ENCODE results near the gene THPO.

DNA sequence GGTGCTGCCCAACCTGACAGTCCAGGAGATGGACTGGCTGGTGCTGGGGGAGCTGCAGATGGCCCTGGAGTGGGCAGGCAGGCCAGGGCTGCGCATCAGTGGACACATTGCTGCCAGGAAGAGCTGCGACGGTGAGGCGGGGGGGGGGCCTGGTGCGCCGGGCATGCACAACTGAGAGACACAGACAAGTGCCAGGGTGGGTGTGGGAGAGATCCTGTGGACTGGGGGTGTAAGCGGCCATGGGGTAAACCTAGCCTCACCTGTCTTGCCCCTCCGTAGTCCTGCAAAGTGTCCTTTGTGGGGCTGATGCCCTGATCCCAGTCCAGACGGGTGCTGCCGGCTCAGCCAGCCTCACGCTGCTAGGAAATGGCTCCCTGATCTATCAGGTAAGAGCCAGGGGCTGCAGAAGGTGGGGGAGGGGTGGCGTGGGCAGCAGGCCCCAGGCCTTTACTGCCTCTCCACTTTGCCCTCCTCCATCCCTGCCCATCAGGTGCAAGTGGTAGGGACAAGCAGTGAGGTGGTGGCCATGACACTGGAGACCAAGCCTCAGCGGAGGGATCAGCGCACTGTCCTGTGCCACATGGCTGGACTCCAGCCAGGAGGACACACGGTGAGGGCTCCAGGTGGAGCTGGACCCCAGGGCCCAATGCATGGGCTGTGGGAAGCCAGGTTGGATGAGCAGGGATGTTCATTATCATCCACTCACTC is 5.2 kb upstream of the THPO start:
- TF ChIP-seq, protein P1, sequence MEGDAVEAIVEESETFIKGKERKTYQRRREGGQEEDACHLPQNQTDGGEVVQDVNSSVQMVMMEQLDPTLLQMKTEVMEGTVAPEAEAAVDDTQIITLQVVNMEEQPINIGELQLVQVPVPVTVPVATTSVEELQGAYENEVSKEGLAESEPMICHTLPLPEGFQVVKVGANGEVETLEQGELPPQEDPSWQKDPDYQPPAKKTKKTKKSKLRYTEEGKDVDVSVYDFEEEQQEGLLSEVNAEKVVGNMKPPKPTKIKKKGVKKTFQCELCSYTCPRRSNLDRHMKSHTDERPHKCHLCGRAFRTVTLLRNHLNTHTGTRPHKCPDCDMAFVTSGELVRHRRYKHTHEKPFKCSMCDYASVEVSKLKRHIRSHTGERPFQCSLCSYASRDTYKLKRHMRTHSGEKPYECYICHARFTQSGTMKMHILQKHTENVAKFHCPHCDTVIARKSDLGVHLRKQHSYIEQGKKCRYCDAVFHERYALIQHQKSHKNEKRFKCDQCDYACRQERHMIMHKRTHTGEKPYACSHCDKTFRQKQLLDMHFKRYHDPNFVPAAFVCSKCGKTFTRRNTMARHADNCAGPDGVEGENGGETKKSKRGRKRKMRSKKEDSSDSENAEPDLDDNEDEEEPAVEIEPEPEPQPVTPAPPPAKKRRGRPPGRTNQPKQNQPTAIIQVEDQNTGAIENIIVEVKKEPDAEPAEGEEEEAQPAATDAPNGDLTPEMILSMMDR (IDR thresholded peaks at IDR 0.05), result no peak
- TF ChIP-seq POLR2A (IDR thresholded peaks at IDR 0.05), result no peak
- no peak for TF ChIP-seq POLR2AphosphoS5 (IDR thresholded peaks at IDR 0.05)
- TF ChIP-seq EP300 (IDR thresholded peaks at IDR 0.05), result no peak
